NCI-H1417 treated with DMSO at 0.1 percent for 48 hours (cell line): ENCODE data around the gene CAPZA2.

Experiments used
- DNase-seq: peaks from one replicate; lab custom pipeline; 2025; lab: John Stamatoyannopoulos, UW

CAPZA2 gene

DNA sequence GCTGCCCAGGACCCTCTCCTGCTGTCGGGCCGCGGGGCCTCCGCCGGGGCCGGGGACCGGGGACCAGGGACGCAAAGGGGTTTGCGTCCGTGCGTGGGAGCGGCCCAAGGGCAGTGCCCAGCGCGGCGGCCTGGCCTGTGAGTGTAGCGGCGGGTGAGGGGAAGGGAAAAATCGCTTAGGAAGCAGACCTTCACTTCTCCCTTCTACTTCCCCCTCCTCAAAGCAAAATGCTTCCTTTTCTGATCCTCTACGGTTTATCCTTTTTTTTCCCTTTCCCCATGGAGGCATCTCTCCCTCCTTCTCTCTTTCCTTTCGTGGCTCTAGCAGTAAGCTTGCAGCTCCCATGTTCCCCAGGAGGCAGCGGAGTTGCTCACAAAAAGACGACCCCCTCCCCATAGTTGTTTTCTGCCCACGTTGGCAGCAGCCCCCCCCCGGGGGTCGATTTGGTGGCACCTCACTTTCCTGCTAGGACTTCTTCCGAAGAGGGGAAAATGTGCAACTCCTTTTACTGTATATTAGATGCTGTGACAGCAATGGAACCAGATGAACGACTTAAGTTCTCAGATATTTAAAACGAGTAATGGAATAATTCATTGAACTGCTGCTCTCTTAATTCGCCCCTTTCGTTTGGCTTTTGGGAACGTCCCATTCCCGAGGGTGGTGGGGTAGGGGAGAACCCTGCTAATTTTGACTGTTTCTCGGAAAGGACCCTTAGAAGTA, 724 bp downstream of the CAPZA2 start:
- no peak for DNase-seq

DNA sequence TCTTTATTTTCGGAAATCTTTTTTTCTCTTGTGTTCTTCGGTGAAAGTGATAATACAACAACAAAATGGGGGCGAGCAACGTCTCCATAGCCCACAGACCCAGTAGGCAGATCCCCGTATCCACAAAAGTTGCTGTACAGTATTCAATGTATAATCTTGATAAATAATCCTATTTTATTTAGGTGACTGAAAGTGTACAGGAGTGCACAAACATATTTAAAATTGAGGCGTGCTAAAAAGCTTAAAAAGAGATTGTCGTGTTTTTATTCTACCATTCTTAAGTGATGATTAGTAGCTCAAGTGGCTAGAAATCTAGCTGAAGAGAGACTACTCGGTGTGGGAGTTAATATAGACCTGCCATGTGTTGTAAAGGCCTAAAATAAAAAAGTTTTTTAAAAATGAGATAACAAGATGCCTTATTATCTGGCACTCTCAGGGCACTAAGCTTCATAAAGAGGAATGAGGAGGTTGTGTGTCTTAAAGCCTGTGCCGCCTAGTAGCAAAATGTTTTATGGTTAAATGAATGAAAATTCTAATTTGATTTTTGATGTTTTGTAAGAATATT, 1.6 kb downstream of the CAPZA2 start:
- no peak for DNase-seq

DNA sequence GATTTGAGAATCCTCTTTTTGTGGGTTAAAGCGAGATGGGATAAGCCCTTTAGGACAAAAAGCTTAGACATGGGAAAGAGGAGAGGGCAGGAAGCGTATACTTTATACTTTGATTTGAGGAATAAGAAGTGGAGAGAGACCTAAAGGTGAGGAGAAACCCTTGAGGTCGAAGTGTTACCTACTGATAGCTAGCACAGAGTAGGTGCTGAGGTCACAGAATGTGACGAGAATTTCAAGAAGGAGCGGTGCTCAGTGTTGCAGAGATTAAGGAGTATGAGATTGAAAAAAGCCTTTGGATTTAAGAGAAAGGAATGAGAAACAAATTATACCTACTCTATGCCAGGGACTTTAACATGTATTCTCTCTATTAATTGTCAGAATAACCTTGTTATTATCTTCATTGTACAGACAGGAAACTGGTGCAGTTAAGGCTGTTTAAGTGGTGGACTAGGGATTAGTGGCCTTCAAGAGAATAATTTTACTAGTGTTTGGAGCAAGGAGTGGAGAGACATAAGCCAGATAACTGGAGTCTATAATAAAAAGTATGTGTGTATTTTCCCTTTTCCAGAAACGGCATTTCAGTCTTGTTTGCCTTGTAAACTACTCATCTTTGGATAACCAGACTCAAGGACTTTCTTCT, 8.8 kb downstream of the CAPZA2 start:
- DNase-seq, result no peak

DNA sequence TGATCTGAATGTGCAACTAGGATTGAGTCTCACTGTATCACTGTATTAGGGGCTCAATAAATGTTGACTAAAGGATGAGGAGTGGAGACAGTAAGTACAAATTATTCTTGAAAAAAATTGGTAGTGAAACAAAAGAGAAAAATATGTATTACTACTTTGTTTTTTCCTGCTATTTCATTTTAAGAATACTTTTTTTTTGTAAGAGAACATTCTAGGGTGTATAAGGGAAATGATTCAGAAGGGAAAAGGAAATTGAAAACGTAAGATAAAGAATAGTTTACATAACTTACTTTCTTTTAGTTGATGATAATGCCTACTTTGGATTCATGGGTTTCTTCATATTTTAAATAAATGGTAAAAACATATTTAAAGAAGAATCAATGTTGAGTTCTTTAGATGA, 9.6 kb downstream of the CAPZA2 start:
- no peak for DNase-seq

DNA sequence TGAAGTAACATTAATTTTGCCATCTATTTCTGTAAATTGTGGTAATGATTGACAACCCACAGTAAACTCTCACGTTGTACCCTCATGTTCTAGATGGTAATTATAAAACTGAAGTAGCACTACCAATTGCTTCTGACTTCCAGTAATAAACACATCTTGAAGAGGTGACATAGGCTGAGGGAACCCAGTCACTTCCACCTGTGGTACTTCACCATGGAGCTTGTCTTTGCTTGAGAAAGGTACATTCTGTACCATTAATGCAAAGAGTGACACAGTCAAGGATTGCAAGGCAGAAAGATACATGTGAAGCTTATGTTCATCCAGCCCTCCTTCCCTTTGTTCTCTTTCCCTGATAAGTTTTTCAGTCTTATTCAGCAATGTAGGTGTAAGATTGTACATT, 11.2 kb downstream of the CAPZA2 start:
- no peak for DNase-seq

DNA sequence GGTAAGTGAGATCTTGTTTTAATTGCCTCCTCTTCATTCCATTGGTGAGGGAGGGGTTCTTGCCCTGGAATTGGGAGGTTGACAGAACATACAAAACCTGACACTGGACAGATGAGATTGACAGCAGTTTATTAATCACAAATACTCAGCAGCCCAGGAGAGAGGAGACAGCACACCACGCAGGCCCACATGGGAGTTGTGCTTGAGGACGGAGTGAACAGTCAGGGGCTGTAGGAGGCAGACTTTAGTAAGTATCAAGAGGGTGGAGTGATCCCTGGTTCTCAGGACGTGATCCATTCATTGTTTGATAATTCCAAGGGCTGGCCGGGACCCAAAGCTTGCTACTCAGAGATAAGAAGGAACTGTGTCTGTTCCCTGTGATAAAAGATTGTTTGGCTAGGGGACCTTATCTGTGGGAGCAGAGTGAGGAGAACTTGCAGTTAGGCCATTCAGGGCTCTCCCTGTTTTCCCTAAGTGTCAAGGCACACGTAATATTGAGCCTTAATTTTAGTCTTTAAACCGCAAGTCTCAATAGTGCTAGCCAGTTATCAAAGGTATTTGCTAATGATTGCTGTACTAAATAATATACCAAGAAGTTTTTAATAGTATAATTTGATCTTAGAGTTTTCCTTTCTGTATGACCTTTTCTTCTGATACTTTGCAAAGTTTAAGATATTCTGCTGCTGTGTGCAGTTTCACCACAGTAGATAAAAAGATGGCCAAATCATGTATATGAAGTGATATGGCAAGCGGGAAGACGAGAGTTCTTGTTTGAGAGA, 14.5 kb downstream of the CAPZA2 start:
- DNase-seq, result no peak

DNA sequence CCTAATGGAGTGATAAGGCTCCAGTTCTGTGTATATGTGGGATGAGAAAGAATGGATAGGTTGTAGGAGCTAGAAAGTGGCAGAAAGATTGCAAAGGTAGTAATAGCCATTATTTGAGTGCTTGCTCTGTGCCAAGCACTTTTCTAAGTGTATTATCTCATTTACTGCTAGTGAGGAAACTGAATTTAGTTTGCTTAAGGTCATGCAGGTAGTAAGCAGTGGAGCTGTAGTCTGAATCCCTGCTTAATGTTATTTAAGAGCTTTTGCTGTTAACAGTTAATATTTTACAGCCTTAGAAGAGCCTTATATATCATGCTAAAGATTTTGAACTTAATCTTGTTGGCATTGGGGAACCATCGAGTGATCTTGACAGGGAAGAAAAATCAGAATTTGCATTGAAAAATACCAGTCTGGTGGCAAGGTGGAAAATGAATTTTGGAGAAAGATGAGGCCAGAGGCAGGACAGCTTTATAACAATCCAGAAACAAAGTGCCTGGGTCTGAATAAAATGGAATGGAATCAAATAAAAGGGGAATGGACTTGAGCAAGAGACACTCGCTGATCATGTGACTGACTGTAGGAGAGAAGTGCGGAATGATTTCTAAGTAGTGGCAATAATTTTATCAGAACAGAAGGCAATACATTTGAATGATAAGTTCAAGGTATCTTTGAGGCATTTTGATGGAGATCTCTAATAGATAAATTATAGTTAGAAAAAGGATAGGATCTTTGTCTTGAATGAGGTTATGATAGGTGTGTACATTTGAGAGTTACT, 15.2 kb downstream of the CAPZA2 start:
- DNase-seq, result no peak

DNA sequence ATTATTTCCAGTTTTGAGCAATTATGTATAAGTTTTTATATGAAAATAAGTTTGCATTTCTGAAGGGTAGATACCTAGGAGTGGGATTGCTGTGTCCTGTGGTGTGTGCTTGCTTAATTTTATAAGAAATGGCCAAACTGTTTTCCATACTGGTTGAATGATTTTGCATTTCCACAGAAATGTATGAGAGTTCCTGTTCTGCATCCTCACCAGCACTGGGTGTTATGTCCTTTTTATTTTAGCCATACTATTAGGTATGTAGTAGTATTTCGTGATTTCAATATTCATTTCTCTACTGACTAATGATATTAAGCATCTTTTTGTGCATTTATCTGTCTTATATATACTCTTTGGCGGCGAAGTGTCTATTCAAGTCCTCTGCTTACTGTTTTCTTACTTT, 22.3 kb downstream of the CAPZA2 start:
- DNase-seq, result no peak

DNA sequence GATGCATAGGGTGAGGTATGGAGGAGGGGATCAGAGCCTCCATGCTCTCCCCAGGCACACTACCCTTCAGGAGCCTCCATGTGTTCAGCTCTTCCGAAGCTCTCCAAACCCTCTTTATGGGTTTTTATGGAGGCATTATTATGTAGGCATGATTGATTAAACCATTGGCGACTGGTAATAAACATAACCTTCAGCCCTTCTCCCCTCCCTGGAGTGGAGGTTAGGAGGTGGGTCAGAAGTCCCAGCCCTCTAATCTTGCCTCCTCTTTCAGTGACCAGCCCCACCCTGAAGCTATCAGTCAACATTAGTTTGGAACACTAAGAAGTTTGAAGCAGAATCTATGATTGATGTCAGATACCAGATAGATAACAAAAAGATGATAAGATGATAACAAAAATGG, 23.3 kb downstream of the CAPZA2 start:
- no peak for DNase-seq

DNA sequence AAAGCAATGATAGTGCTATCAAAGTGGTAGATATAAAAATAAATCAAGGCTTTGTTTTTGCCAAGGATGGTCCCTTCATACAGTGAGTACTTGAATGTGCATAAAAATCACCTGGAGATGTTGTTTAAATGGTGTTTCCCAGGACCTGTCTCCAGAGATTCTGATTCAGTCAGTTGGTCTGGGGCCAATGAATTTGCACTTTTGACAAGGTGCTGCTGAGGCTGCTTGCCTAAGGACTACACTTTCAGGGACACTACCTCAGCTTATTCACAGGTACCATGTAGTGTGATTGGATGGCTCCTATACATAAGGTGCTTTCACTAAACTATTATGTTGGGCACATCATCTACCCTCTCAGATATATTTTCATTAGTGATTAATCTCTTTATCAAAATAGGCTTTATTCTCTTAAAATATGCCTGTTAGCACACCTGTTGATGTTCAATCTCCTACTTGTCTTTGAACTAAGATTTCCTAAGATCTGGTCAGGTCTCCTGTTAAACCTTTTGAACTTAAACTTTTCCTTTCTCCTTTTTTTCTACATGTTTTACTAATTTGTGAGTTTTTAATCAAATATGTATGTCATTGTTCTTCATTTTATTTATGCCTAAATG, 24.3 kb downstream of the CAPZA2 start:
- DNase-seq, result no peak

DNA sequence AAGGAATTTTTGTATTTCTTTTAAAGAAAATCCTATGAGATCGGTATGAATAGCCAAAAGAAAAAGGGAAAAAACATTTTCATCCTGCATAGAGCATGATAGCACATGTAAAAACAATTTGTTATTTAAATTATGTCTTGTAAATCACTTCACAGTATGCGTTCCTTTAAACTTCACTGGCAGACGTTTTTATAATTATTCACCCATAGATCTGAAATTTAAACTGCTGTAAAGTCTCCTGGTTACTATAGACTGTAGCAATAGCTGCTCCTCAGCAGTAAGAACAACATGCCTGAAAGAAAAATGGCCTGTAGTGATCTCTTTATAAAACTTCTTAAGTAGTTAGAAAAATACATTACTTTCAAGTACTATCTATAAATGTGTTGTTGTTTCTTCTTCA, 26.5 kb downstream of the CAPZA2 start:
- no peak for DNase-seq

DNA sequence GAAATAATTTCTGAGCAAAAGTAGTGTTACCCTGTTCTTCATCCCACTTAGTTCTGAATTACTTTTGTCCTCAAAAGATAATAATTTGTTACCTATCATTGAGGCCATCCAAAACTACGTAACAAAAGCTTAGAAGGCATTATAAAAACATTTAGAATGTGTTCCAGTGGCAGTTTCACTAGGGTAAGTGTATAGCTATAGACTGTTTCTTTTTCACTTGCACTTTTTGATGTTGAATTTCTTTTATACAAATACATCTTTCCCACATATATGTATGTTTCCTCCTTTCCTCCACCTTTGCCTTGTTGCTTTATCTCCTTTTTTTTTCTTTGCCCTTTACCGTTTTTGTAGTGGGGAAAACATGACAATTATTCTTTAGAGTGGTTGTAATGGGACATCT, 33.5 kb downstream of the CAPZA2 start:
- no peak for DNase-seq

DNA sequence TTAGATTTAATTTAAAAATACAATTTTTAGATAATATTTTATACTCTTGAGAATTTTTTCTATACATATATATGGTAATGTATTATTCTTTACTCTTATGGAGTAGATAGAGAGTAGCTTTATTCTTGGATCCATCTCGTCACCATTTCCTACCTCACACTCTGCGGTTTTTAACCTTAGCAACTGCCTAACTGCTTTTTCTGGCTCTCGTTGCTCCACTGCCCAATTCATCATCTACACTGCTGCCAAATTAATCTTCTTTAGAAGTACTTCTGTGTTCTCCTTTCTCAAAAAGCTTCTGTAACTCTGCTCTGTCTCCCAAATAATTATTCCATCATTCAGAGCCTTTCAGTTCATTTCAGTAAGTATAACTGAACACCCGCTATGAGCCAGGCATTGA, 35.3 kb downstream of the CAPZA2 start:
- no peak for DNase-seq

DNA sequence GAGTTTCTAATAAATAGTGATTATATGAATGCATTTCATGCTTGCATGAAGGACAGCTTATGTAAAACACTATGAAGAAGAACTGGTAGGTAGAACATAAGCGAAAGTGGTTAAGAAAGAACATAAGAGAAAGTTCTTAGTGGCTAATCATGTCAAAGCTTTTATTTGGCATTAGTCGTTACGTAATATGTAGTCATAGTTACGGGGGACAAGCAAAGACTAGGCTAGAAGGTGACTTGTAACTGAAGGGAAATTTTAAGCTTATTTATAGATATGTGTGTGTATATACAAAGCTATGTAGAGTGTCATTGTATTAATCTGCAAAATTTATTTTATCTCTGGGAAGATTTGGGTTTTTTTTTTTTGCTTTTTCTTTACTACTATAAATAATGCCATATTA, 36.9 kb downstream of the CAPZA2 start:
- DNase-seq, result no peak

DNA sequence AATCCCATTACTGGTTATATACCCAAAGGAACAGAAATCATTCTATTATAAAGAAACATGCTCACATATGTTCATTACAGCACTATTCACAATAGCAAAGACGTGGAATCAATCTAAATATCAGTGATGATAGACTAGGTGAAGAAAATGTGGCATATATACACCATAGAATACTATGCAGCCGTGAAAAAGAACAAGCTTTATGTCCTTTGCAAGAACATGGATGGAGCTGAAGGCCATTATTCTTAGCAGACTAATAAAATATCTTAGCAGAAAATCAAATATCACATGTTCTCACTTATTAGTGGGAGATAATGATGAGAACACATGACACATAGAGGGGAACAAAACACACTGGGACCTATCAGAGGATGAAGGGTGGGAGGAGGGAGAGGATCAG, 38.8 kb downstream of the CAPZA2 start:
- DNase-seq, result no peak

DNA sequence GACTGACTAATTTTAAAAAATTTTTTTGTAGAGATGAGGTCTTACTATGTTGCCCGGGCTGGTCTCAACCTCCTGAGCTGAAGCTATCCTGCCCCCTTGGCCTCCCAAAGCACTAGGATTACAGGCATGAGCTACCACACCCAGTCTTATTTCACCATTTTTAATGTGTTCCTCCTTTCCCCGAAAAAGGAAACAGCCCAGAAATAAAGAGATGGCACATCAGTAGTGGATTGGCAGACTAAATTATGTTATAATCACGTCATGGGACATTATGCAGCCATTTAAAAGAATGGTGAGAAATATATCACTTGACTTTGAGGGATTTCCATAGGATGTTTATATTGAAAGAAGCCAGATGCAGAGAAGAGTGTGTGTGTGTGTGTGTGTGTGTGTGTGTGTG, 40.5 kb downstream of the CAPZA2 start:
- DNase-seq, result no peak

DNA sequence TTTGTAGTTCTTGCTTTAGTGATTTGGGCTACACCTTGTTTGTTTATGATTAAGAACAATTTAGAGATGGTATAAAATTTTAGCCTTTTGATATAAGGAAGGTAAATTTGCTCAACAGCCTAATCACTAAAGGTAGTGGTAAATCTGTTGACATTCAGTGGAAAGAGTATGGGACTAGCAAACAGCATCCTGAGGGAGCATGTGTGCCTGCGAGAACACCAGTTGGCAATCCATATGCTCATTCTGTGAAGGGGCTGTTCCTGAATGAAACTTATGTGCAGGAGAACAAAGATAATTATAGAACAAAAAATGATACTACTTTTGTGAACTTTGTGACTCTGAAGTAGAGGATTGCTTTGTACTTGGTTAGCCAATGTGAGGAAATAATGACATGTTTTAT, 44.0 kb downstream of the CAPZA2 start:
- DNase-seq, result no peak

DNA sequence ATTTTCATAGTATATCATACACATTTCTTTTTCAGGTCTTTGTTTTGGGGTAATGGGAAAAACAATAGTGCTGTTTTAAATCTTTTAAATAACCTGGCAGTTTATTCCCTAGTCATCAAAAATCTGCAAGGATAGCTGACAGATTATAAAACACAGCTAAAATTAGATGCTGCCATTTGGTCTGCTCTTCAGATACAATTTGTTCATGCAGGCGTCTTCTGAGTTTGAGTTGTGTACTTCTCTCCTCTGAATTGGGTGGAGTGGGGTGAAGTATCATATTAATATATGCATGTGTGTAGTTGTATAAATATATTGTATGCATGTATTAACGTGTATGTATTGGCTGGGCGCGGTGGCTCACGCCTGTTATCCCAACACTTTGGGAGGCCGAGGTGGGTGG, 48.0 kb downstream of the CAPZA2 start:
- no peak for DNase-seq

DNA sequence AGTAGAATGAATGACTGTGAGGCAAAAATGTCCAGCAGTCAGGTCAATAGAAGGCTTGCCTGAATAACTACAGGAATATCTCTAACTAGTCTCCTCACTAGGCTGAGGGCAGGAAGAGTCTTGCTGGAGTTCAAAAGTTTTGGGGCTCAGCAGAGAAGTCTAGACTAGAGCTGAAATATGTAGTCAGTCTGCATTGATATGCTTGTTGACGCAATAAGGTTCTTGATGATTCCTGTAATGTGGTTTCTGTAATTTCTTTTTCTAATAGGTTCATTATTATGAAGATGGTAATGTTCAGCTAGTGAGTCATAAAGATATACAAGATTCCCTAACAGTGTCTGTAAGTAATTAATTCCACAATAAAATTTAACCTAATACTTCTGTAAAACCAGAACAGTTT, 49.4 kb downstream of the CAPZA2 start:
- no peak for DNase-seq

DNA sequence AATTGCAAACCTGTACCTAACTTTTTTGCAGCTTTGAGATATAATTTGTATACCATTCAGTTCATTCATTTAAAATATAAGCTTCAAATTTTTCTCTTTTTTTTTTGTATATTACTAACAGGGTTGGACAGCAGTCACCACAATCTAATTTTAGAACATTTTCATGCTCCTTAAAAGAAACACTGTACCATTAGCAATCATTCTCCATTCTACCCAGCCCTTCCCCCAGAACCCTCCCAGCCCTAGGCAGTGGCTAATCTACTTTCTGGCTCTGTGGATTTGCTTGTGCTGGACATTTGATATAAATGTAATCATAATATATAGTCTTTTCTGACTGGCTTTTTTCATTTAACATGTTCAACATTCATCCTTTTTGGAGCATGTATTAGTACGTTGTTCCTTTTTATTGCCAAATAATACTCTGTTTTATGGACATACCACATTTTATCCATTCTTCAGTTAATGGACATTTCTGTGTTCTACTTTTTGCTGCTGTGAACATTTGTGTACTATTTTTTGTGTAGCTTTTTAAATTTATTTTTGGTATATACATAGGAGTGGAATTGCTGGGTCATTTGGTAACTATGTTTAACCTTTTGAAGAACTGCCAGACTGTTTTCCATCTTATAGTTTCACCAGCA, 50.0 kb downstream of the CAPZA2 start:
- DNase-seq, result no peak

DNA sequence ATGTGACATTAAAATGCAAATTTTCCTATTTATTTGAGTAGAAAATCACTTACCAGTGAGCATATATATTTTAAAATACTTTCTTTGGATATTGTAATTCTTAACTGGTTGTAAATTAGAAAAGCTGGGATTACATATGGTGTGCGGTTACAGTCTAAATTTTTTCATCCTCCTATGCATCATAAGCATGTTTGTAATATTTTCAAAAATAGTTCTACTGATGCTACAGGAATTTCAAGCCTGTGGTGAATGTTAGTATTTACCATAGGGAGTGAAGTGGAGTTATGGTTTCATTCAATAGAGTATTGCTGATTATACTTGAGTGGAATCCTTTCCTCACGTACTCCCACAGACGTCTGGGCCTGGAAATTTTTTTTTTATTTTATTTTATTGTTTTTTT, 56.3 kb downstream of the CAPZA2 start:
- no peak for DNase-seq
